Suppressor macrophage treated with lipopolysaccharide for 4 hours (primary cell): ENCODE data around the gene DHX8.
A peak's percentile ranks its signal among the peaks of the same experiment; 100 is the strongest.

Experiments used
- DNase-seq: peaks from one replicate; pipeline ENCODE4 v3.0.0-alpha.2; 2020

Gene DHX8

GRCh38 chr17:43528319-43528987 is 44.7 kb downstream of the DHX8 start:
- DNase-seq, result no peak

GRCh38 chr17:43528988-43529814 is 45.4 kb downstream of the DHX8 start:
- no peak for DNase-seq

GRCh38 chr17:43529947-43530287 is 46.1 kb downstream of the DHX8 start:
- no peak for DNase-seq

- no peak for DNase-seq
Observed at GRCh38 chr17:43530288-43531081, 46.7 kb downstream of the DHX8 start.

GRCh38 chr17:43531082-43531378 is 47.3 kb downstream of the DHX8 start:
- DNase-seq, result no peak

GRCh38 chr17:43531955-43532354 is 48.2 kb downstream of the DHX8 start:
- DNase-seq, result no peak

GRCh38 chr17:43532581-43532980 is 48.8 kb downstream of the DHX8 start:
- no peak for DNase-seq

GRCh38 chr17:43533699-43534098 is 49.9 kb downstream of the DHX8 start:
- no peak for DNase-seq

- DNase-seq, result no peak
Observed at GRCh38 chr17:43534909-43535308, 51.1 kb downstream of the DHX8 start.

- DNase-seq, result peak; percentile 9
Observed at GRCh38 chr17:43536236-43536992, 52.6 kb downstream of the DHX8 start.

- no peak for DNase-seq
Observed at GRCh38 chr17:43540821-43541674, 57.3 kb downstream of the DHX8 start.

- DNase-seq, result no peak
Observed at GRCh38 chr17:43542859-43543258, 59.1 kb downstream of the DHX8 start.

GRCh38 chr17:43543300-43543699 is 59.5 kb downstream of the DHX8 start:
- no peak for DNase-seq

- no peak for DNase-seq
Observed at GRCh38 chr17:43543771-43544575, 60.2 kb downstream of the DHX8 start.

GRCh38 chr17:43545383-43545632 is 61.5 kb downstream of the DHX8 start:
- no peak for DNase-seq

GRCh38 chr17:43546319-43547188 is 62.8 kb downstream of the DHX8 start, which contains the start of gene ETV4:
Gene ETV4, minus strand, starts transcription at chr17:43546340. Its CDS starts 723 bp downstream, at chr17:43545617.
- peak; percentile 91 for DNase-seq

GRCh38 chr17:43547189-43547550 is 63.4 kb downstream of the DHX8 start:
- DNase-seq, result peak; percentile 11

GRCh38 chr17:43547659-43548256 is 64.0 kb downstream of the DHX8 start:
- no peak for DNase-seq

- DNase-seq, result no peak
Observed at GRCh38 chr17:43548689-43549379, 65.1 kb downstream of the DHX8 start.
